ENCODE measurements around the gene DNAJC19.

Gene DNAJC19

DNA sequence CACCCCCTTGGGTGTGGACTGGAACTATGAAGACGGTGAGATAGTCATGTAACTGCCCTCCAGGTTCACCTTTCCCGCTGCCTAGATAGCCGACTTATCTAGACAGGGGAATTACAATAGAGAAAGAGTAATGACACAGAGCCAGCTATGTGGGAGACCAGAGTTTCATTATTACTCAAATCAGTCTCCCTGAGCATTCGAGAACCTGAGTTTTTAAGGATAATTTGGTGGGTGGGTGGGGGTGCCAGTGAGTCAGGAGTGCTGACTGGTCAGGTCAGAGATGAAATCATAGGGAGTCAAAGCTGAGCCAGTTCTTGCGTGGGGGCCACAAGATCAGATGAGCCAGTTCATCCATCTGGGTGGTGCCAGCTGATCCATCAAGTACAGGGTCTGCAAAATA is 19.7 kb upstream of the DNAJC19 start:
- Histone ChIP-seq H3K4me1 (ENCODE audit: control insufficient read depth, insufficient read depth, low read length) (no peaks in the 10 kb centered on the region), H3K9me3 (ENCODE audit: control insufficient read depth, insufficient read depth, low read depth, low read length) (no peaks in the 10 kb centered on the region), H3K4me3 (ENCODE audit: low read depth, low read length) (no peak overlapping the region), H3K27ac (ENCODE audit: extremely low read depth, low read depth, low read length) (no peak overlapping the region), H3K36me3 (ENCODE audit: control insufficient read depth in 2 of 2, insufficient read depth in 1 of 2, low read length in 2 of 2) (no peaks in the 10 kb centered on the region)
- POLR2A ChIA-PET, result no interaction called here
- CTCF ChIA-PET, result no interaction called here
- no peak for TF ChIP-seq ZNF670 (tag by site-specific recombination; IDR thresholded peaks at IDR 0.05; ENCODE audit: low read depth)
- TF ChIP-seq ZNF24 (tag by site-specific recombination; IDR thresholded peaks at IDR 0.05), result no peak
- no peak for TF ChIP-seq ZNF140 (tag by site-specific recombination; IDR thresholded peaks at IDR 0.05)
- no peak for TF ChIP-seq ZNF843 (tag by site-specific recombination; IDR thresholded peaks at IDR 0.05)
- TF ChIP-seq ZFHX2 (tag by site-specific recombination; conservative IDR thresholded peaks at IDR 0.05), result no peak
- no peak for TF ChIP-seq PBX3 (CRISPR knock-in tag; IDR thresholded peaks at IDR 0.05)
- no peak for TF ChIP-seq ZNF335 (tag by site-specific recombination; conservative IDR thresholded peaks at IDR 0.05)
- no peak for TF ChIP-seq ZNF623 (tag by site-specific recombination; IDR thresholded peaks at IDR 0.05)
- TF ChIP-seq ZNF341 (tag by site-specific recombination; IDR thresholded peaks at IDR 0.05; ENCODE audit: low read depth), result no peak
- no peak for TF ChIP-seq ZNF121 (tag by site-specific recombination; IDR thresholded peaks at IDR 0.05)
- TF ChIP-seq ZNF701 (tag by site-specific recombination; IDR thresholded peaks at IDR 0.05), result no peak
- no peak for TF ChIP-seq ZBTB20 (tag by site-specific recombination; IDR thresholded peaks at IDR 0.05)
- TF ChIP-seq ZNF132 (tag by site-specific recombination; IDR thresholded peaks at IDR 0.05; ENCODE audit: borderline replicate concordance), result no peak
- no peak for TF ChIP-seq ZNF555 (tag by site-specific recombination; conservative IDR thresholded peaks at IDR 0.05)
- TF ChIP-seq ZNF2 (tag by site-specific recombination; IDR thresholded peaks at IDR 0.05), result no peak
- no peak for TF ChIP-seq ZNF544 (tag by site-specific recombination; IDR thresholded peaks at IDR 0.05)
- TF ChIP-seq, protein P1, sequence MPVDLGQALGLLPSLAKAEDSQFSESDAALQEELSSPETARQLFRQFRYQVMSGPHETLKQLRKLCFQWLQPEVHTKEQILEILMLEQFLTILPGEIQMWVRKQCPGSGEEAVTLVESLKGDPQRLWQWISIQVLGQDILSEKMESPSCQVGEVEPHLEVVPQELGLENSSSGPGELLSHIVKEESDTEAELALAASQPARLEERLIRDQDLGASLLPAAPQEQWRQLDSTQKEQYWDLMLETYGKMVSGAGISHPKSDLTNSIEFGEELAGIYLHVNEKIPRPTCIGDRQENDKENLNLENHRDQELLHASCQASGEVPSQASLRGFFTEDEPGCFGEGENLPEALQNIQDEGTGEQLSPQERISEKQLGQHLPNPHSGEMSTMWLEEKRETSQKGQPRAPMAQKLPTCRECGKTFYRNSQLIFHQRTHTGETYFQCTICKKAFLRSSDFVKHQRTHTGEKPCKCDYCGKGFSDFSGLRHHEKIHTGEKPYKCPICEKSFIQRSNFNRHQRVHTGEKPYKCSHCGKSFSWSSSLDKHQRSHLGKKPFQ (tag by site-specific recombination; IDR thresholded peaks at IDR 0.05), result no peak

GRCh38 chr3:181008796-181009195 is 19.3 kb upstream of the DNAJC19 start:
- Histone ChIP-seq H3K9me3 (ENCODE audit: control insufficient read depth, insufficient read depth, low read depth, low read length) (no peaks in the 10 kb centered on the region), H3K4me1 (ENCODE audit: control insufficient read depth, insufficient read depth, low read length) (no peaks in the 10 kb centered on the region), H3K4me3 (ENCODE audit: low read depth, low read length) (no peak overlapping the region), H3K36me3 (ENCODE audit: control insufficient read depth in 2 of 2, insufficient read depth in 1 of 2, low read length in 2 of 2) (no peaks in the 10 kb centered on the region), H3K27ac (ENCODE audit: extremely low read depth, low read depth, low read length) (no peak overlapping the region)
- POLR2A ChIA-PET, result no interaction called here
- CTCF ChIA-PET, result no interaction called here
- TF ChIP-seq ZBTB20 (tag by site-specific recombination; IDR thresholded peaks at IDR 0.05) (no peak), ZNF600 (tag by site-specific recombination; IDR thresholded peaks at IDR 0.05) (no peak), ZNF621 (tag by site-specific recombination; IDR thresholded peaks at IDR 0.05) (no peak), ZNF37A (tag by site-specific recombination; IDR thresholded peaks at IDR 0.05) (no peak), SALL2 (tag by site-specific recombination; IDR thresholded peaks at IDR 0.05; ENCODE audit: borderline replicate concordance) (no peak), RBAK (tag by site-specific recombination; IDR thresholded peaks at IDR 0.05) (no peak), ZNF10 (tag by site-specific recombination; IDR thresholded peaks at IDR 0.05) (no peak), ZNF292 (tag by site-specific recombination; IDR thresholded peaks at IDR 0.05; ENCODE audit: borderline replicate concordance, low read depth) (no peak), ZNF423 (tag by site-specific recombination; IDR thresholded peaks at IDR 0.05) (no peak), ZNF354C (tag by site-specific recombination; IDR thresholded peaks at IDR 0.05; ENCODE audit: borderline replicate concordance, low read depth) (no peak), ZNF624 (tag by site-specific recombination; IDR thresholded peaks at IDR 0.05) (no peak), PRDM2 (tag by site-specific recombination; IDR thresholded peaks at IDR 0.05; ENCODE audit: borderline replicate concordance) (no peak)

Measured in HEK293 (cell line).